ENCODE data around the gene CHD9NB. TPM values are rescaled to one million over a fixed set of nuclear protein-coding genes. Genes with fewer than 3 reads are reported as not detected.
"Not testable (repeated sequence)": the region's sequence is repeated elsewhere in the genome, so short reads cannot be mapped to it uniquely, and the experiment has no call there.

The CHD9NB gene
- polyA plus RNA-seq, 3 donors, result 8.1 to 17.9 (median 10.2) TPM

- DNase-seq (ENCODE audit: extremely low read depth in 1 of 11, low read depth in 9 of 11, low spot score in 4 of 11), result peak in 1 of 11 donors; percentile 58
Observed at GRCh38 chr16:53041320-53042051, 11.2 kb downstream of the CHD9NB start.

GRCh38 chr16:53040788-53041187, 11.9 kb downstream of the CHD9NB start:
- no peak for DNase-seq (ENCODE audit: extremely low read depth in 1 of 11, low read depth in 9 of 11, low spot score in 4 of 11)

- not testable (repeated sequence) for DNase-seq (ENCODE audit: extremely low read depth in 1 of 11, low read depth in 9 of 11, low spot score in 4 of 11)
Observed at GRCh38 chr16:53036711-53037110, 16.0 kb downstream of the CHD9NB start.

- no peak for DNase-seq (ENCODE audit: extremely low read depth in 1 of 11, low read depth in 9 of 11, low spot score in 4 of 11)
Observed at GRCh38 chr16:53036066-53036465, 16.6 kb downstream of the CHD9NB start.

- DNase-seq (ENCODE audit: extremely low read depth in 1 of 11, low read depth in 9 of 11, low spot score in 4 of 11), result no peak
Observed at GRCh38 chr16:53035176-53035942, 17.3 kb downstream of the CHD9NB start.

- DNase-seq (ENCODE audit: extremely low read depth in 1 of 11, low read depth in 9 of 11, low spot score in 4 of 11), result no peak
Observed at GRCh38 chr16:53034306-53034705, 18.4 kb downstream of the CHD9NB start.

GRCh38 chr16:53031323-53031942, 21.3 kb downstream of the CHD9NB start:
- no peak for DNase-seq (ENCODE audit: extremely low read depth in 1 of 11, low read depth in 9 of 11, low spot score in 4 of 11)

GRCh38 chr16:53029971-53030370, 22.7 kb downstream of the CHD9NB start:
- no peak for DNase-seq (ENCODE audit: extremely low read depth in 1 of 11, low read depth in 9 of 11, low spot score in 4 of 11)

GRCh38 chr16:53024045-53024444, 28.7 kb downstream of the CHD9NB start:
- DNase-seq (ENCODE audit: extremely low read depth in 1 of 11, low read depth in 9 of 11, low spot score in 4 of 11), result no peak

- DNase-seq (ENCODE audit: extremely low read depth in 1 of 11, low read depth in 9 of 11, low spot score in 4 of 11), result peak in 3 of 11 donors; percentile 38 to 56 (median 49)
Observed at GRCh38 chr16:53022374-53022773, 30.3 kb downstream of the CHD9NB start.

GRCh38 chr16:53018834-53019416, 33.8 kb downstream of the CHD9NB start:
- DNase-seq (ENCODE audit: extremely low read depth in 1 of 11, low read depth in 9 of 11, low spot score in 4 of 11), result no peak

GRCh38 chr16:53014287-53014686, 38.4 kb downstream of the CHD9NB start:
- DNase-seq (ENCODE audit: extremely low read depth in 1 of 11, low read depth in 9 of 11, low spot score in 4 of 11), result no peak

- DNase-seq (ENCODE audit: extremely low read depth in 1 of 11, low read depth in 9 of 11, low spot score in 4 of 11), result no peak
Observed at GRCh38 chr16:53007095-53007494, 45.6 kb downstream of the CHD9NB start.

GRCh38 chr16:52997922-52998321, 54.8 kb downstream of the CHD9NB start:
- DNase-seq (ENCODE audit: extremely low read depth in 1 of 11, low read depth in 9 of 11, low spot score in 4 of 11), result no peak

GRCh38 chr16:52994942-52995341, 57.8 kb downstream of the CHD9NB start:
- DNase-seq (ENCODE audit: extremely low read depth in 1 of 11, low read depth in 9 of 11, low spot score in 4 of 11), result no peak

GRCh38 chr16:52993179-52993578, 59.5 kb downstream of the CHD9NB start:
- no peak for DNase-seq (ENCODE audit: extremely low read depth in 1 of 11, low read depth in 9 of 11, low spot score in 4 of 11)

GRCh38 chr16:52991572-52991971, 61.1 kb downstream of the CHD9NB start:
- DNase-seq (ENCODE audit: extremely low read depth in 1 of 11, low read depth in 9 of 11, low spot score in 4 of 11), result no peak
